ENCODE data around the gene LGALS7B.

DNA sequence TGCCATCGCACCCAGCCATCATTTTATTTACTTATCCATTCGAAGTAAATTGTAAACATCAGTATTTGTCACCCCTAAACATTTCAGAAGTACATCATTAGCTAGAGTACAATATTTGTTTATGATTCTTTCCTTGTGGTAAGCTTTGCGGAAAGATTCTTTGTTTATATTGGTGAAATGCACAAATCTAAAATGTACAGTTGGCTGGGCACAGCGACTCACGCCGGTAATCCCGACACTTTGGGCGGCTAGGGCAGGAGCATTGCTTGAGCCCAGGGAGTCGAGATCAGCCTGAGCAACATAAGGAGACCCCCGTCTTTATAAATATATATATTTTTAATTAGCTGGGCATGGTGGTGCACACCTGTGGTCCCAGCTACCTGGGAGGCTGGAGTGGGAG lies 10.1 kb downstream of the LGALS7B start:
- no peak for TF ChIP-seq POLR2A (IDR thresholded peaks at IDR 0.05)
- TF ChIP-seq, protein P1, sequence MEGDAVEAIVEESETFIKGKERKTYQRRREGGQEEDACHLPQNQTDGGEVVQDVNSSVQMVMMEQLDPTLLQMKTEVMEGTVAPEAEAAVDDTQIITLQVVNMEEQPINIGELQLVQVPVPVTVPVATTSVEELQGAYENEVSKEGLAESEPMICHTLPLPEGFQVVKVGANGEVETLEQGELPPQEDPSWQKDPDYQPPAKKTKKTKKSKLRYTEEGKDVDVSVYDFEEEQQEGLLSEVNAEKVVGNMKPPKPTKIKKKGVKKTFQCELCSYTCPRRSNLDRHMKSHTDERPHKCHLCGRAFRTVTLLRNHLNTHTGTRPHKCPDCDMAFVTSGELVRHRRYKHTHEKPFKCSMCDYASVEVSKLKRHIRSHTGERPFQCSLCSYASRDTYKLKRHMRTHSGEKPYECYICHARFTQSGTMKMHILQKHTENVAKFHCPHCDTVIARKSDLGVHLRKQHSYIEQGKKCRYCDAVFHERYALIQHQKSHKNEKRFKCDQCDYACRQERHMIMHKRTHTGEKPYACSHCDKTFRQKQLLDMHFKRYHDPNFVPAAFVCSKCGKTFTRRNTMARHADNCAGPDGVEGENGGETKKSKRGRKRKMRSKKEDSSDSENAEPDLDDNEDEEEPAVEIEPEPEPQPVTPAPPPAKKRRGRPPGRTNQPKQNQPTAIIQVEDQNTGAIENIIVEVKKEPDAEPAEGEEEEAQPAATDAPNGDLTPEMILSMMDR (IDR thresholded peaks at IDR 0.05 in 8 of 11, conservative IDR thresholded peaks at IDR 0.05 in 3 of 11) = no peak

Measured in spleen (tissue), 7 donors.